GM19467 (cell line): Measurements from ENCODE around the gene ZNF467.

Experiments used
- ATAC-seq: cut with Tn5 transposase; IDR thresholded peaks from one replicate; pipeline ENCODE4 v1.9.1; 2021; ENCODE audit warnings: mild to moderate bottlenecking, moderate library complexity; ENCODE audit not compliant: unreplicated experiment

Gene ZNF467

DNA sequence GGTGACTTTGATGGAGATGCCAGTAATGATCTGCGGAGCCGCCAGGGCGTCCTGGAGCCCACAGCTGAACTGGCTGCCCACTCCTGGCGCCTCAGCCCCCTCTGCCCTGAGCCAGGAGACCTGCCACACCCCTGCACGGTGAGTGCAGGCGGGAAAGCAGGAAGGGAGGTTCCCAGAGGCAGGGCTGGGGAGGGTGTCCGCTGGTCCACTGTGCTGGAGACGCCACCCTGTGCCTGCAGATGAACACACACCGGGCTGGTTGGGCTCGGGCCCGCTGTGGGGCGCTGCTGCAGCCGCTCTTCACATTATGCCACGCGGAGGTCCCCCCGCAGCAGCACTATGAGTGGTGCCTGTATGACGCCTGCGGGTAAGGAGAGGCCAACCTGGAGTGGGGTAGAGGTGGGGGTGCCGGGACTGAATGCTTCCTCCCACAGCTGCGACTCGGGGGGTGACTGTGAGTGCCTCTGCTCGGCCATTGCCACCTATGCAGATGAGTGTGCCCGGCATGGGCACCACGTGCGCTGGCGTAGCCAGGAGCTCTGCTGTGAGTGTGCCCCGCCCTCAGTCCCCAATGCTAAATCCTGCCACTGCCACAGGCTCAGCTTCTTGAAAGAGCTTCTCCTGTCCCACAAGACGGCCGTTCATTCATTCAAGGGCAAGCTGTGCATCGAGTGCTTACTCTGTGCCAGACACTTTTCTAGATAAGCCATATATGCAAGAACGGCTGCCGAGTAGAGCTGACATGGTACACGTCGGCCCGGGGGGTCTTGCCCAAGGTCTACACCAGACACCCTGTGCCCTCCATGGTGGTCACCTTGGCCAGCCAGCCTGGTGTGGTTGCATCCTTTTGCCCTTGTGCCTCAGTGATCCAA, 14.3 kb upstream of the ZNF467 start:
- no peak for ATAC-seq

- no peak for ATAC-seq
Observed at GRCh38 chr7:149785983-149786382, 12.6 kb upstream of the ZNF467 start.

DNA sequence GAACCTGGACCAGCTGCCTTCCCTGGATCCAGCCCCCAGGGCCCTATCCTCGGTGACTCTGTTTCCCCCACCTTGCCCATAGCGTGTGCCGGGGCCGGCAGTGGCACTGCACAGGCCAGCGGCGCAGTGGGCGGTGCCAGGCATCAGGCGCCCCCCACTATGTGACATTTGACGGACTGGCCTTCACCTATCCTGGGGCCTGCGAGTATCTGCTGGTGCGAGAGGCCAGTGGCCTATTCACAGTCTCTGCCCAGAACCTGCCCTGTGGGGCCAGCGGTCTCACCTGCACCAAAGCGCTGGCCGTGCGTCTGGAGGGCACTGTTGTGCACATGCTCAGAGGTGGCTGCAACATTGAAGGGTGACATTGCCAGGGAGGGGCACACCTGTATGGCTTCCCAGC, 12.0 kb upstream of the ZNF467 start:
- no peak for ATAC-seq

DNA sequence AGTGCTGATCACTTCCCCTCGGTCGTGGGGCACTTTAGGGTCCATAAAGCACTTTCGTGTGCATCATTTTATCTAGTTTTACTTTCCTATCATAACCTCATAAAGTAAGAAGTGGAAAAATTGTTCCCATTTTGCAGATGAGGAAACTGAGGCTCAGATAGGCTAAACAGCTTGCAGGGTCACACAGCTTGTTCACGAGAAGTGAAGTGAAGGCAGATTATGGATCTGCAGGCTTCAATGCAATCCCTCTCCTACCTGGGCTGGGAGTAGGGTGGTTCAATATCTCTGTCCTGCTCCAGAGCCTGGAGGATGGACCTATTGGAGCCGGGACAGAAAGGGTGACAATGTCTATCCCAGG, 10.8 kb upstream of the ZNF467 start:
- ATAC-seq = no peak

DNA sequence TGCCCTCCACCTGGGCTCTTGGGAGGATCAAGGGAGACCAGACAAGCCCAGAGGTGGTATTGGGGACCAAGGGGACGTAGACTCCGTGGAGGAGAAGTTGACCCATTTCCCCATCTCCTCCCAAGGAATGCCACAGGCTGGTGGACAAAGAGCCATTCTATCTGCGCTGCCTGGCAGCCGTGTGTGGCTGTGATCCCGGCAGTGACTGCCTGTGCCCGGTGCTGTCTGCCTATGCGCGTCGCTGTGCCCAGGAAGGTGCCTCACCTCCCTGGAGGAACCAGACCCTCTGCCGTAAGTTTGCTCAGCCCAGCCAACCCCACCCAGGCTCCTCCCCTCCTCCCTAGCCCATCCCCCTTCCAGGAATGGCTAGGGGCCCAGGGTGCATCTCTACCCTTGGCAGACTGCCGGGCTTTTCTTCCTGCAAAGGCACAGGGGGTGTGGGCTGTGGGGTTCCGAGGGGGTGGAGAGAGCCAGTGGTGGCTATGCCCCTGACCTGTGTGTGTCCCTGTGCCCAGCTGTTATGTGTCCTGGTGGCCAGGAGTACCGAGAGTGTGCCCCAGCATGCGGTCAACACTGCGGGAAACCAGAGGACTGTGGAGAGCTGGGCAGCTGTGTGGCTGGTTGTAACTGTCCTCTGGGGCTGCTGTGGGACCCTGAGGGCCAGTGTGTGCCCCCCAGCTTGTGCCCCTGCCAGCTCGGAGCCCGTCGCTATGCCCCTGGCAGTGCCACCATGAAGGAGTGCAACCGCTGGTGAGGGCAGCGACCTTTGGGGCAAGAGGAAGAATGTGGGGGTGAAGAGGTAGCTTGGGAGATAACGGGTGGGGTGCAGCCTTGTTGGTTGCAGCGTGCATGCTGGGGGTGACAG, 10.2 kb upstream of the ZNF467 start:
- no peak for ATAC-seq

- ATAC-seq = no peak
Observed at GRCh38 chr7:149782682-149783345, 9.4 kb upstream of the ZNF467 start.

- ATAC-seq = no peak
Observed at GRCh38 chr7:149781921-149782320, 8.5 kb upstream of the ZNF467 start.

DNA sequence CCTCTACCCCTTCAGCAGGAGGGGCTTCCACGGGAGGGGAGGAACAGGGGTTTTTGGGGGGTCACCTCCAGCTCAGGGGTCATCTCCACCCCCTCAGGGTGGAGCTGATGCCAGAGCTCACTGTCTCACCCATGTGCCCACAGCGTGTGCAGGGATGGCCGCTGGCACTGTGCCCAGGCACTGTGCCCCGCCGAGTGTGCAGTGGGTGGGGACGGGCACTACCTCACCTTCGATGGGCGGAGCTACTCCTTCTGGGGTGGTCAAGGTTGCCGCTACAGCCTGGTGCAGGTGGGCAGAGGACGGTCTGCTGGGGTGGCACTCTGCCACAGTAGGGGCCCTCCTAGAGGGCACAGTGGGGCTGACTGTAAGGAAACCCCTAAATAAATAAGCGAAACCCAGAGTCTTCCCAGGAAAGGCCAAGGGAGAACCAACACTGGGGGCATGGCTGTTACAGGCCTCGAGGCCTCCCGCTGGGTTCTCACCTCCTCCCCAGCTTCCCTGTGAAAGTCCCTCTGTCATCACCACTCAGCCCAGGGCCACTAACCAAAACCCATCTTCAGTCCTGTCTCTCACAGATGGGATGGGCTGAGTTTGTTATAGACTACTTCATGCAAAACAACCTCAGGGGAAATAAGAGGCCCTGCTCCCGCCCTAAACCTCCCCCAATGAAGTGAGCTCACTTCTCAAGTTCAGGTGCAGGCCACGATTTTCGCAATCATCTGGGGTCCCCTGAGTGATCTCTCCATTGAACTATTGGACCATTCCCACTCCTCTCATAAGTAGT, 7.4 kb upstream of the ZNF467 start:
- no peak for ATAC-seq

DNA sequence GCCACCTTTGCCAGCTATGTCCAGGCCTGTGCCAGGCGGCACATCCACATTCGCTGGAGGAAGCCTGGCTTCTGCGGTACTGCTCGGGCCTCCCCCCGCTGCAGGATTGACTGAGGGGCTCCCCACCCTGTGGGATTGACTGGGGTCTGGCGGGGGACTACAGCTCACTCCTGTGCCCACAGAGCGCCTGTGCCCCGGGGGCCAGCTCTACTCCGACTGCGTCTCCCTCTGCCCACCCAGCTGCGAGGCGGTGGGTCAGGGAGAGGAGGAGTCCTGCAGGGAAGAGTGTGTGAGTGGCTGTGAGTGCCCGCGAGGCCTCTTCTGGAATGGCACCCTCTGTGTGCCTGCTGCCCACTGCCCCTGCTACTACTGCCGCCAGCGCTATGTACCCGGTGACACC, 6.7 kb upstream of the ZNF467 start:
- ATAC-seq = no peak

GRCh38 chr7:149779502-149779805, 6.1 kb upstream of the ZNF467 start:
- ATAC-seq = no peak

DNA sequence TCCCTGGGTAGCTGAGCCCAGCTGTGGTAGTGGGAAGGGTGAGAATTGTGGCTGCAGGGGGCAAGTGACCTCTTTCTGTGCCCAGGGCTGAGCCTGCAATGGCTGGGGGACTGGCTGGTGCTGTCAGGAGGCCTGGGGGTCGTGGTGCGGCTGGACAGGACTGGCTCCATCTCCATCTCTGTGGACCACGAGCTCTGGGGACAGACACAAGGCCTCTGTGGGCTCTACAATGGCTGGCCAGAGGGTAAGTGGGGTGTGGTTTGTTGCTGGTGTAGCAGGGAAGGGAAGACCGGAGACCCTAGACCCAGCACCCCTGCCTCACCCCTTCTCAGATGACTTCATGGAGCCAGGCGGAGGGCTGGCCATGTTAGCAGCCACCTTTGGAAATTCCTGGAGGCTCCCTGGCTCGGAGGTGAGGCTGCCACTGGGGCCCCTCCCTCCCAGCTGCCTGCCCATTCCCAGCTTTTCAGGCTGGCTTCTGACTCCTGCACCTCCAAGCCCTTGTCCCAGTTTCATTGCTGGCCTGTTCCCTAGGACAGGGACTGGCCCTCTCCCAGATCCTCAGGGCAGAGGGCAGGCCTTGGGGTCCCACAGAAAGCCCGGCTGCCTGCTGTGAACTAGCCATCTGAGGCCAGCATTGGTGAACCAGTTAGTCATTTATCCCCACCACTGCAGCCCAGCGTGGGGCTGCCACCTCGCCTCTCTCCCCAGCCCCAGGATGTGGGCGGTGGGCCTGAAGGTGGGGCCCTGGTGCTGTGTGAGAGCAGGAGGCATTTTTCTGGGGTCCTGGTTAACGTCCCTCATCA, 5.5 kb upstream of the ZNF467 start:
- ATAC-seq = no peak

DNA sequence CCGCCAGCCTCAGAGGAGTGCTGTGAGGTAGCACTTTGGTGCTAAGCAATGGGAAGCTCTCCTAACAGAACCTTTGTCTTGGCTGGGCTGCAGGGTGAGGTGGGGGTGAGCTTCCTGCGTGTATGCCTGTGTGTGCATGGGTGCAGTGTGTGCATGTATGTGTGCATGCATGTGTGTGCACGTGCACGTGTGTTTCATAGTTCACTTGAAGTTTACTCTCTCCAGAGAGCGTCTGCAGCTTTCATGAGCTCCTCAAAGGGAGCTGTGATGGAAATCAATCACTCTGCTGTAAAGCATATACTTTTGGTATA, 4.9 kb upstream of the ZNF467 start:
- no peak for ATAC-seq

DNA sequence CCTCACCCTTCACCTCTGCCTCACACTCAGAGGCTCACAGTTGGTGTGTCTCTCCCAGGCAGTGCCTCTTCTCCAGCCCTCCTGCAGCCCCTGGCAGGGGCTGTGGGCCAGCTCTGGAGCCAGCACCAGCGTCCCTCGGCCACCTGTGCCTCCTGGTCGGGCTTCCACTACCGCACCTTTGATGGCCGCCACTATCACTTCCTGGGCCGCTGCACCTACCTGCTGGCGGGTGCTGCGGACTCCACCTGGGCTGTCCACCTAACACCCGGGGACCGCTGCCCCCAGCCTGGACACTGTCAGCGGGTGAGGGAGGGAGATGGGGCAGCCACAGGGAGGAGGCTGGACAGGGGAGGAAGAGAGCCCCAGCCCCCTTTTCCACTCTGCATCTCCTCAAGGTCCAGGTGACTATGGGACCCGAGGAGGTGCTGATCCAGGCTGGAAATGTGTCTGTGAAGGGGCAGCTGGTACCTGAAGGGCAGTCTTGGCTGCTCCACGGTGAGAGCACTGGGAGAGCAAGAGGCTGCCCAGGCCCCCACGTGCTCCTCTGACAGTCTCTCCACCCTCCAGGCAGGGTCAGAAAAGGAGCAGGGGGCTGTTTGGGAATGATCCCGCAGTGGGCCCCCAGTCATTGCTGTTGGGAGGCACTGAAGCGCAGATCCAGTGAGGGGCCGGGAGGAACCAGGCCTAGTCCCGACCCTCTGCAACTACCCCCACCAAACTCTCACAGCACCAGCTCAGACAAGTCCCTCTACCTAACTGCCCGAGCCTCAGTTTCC, 4.4 kb upstream of the ZNF467 start:
- ATAC-seq = no peak

GRCh38 chr7:149776848-149777407, 3.5 kb upstream of the ZNF467 start:
- no peak for ATAC-seq

GRCh38 chr7:149776289-149776688, 2.9 kb upstream of the ZNF467 start:
- no peak for ATAC-seq

DNA sequence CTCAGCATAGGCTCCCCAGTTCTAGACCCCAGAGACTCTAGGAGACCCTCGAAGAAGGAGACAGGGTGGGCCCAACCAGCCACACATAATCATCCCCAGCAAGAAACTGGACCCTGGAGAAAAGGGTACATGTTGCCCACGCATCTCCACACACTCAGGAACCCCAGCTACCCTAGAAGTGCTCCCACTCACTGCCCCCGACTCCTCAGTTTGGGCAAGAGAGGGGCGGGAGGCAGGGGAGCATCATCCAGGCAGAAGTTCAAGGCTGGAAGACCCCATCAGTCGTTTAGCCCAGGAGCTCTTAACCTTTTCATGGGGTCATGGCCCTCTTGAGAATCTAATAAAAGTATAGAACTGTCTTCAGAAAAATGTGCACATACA, 1.8 kb upstream of the ZNF467 start:
- ATAC-seq = no peak

DNA sequence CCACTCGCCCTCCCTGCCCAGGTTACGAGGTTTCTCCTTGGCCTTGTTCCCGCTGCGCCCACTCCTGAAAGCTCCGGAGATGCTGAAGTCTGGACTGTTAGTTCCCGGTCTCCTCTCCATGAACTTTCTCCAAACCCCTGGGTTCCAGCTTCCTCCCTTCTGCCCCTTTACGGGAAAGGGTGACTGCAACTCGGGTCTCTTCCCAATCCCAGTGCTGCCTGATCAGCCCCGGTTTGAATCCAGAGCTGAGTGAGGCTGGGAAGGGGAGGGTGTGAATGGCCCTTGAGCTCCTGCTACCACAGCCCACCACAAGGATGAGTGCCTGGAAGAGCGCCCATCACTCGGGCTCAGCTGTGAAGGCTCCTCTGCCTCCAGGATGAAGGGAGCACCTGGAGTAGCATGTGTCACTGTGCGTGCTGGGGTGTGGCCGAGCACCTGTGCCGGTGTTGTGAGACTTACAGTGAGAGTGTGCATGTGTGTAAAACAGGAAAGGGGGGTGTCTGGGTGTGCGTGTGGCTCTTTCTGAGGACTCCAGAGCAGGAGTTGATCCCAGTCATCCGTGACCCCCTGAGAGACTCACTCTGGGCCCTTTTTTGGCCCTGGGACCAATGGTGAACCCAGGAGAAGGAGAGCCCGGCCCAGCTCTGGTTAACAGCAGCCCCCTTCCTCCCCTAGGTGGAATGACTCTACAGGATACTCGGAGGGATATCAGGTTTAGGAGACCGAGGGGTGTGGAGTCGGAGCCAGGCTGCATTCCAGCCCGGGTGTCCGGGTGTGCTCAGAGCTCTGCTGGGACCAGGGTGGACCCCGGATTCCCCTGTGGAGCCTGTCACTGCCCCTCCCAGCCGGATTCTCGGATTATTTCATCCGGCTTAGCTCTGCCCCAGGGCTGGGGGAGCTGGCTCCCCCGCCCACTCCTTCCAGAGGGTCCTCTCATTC, 1.1 kb upstream of the ZNF467 start:
- ATAC-seq = no peak

GRCh38 chr7:149772956-149773434, 393 bp downstream of the ZNF467 start:
- ATAC-seq = no peak
